H9 (cell line): Measurements from ENCODE around the gene SLC13A4. TPM values are rescaled to one million over a fixed set of nuclear protein-coding genes. Genes with fewer than 3 reads are reported as not detected.

ENCODE experiments used
- DNase-seq: peaks from one replicate; pipeline ENCODE4 v3.0.0-alpha.2; 2017
- H2AFZ ChIP-seq: one replicate; pipeline ENCODE4 v1.6.1; 2013; ENCODE audit warnings: mild to moderate bottlenecking, low read length, control low read depth, moderate library complexity
- H2AK5ac ChIP-seq: 2 replicates; pipeline ENCODE4 v1.6.1; 2013; ENCODE audit warnings: low read length, control low read depth, mixed read lengths; ENCODE audit not compliant: insufficient read length
- H2BK120ac ChIP-seq: one replicate; pipeline ENCODE4 v1.6.1; 2013; ENCODE audit warnings: low read depth, mild to moderate bottlenecking, low read length, control low read depth, inconsistent platforms; ENCODE audit not compliant: poor library complexity, severe bottlenecking
- H2BK12ac ChIP-seq: 2 replicates; pipeline ENCODE4 v1.6.1; 2013; ENCODE audit warnings: low read length, control low read depth, mixed read lengths, low read depth; ENCODE audit not compliant: insufficient read length
- H2BK15ac ChIP-seq: 2 replicates; pipeline ENCODE4 v1.6.1; 2013; ENCODE audit warnings: low read depth, low read length, control low read depth
- H2BK20ac ChIP-seq: one replicate; pipeline ENCODE4 v1.6.1; 2013; ENCODE audit warnings: low read depth, mild to moderate bottlenecking, low read length, control low read depth, inconsistent platforms; ENCODE audit not compliant: poor library complexity, severe bottlenecking
- H2BK5ac ChIP-seq: 2 replicates; pipeline ENCODE4 v1.6.1; 2013; ENCODE audit warnings: low read length, control low read depth, mixed read lengths; ENCODE audit not compliant: insufficient read length
- H3K14ac ChIP-seq: 2 replicates; pipeline ENCODE4 v1.6.1; 2013; ENCODE audit warnings: low read length, control low read depth; ENCODE audit not compliant: insufficient read depth
- H3K18ac ChIP-seq: 2 replicates; pipeline ENCODE4 v1.6.1; 2013; ENCODE audit warnings: low read depth, mild to moderate bottlenecking, mixed read lengths, low read length, control low read depth; ENCODE audit not compliant: insufficient read length
- H3K23ac ChIP-seq: 2 replicates; pipeline ENCODE4 v1.6.1; 2013; ENCODE audit warnings: low read length, control low read depth, mixed read lengths, low read depth; ENCODE audit not compliant: insufficient read length
- H3K23me2 ChIP-seq: 2 replicates; pipeline ENCODE4 v1.6.1; 2013; ENCODE audit warnings: low read depth, mild to moderate bottlenecking, mixed read lengths, low read length, control low read depth; ENCODE audit not compliant: insufficient read length, poor library complexity, severe bottlenecking
- H3K27ac ChIP-seq: 2 replicates; pipeline ENCODE4 v1.5.1; 2013; ENCODE audit warnings: low read length, control low read depth, mixed read lengths, low read depth; ENCODE audit not compliant: insufficient read length
- H3K27me3 ChIP-seq: 2 replicates; pipeline ENCODE4 v1.6.1; 2013; ENCODE audit warnings: low read length, control low read depth, inconsistent platforms; ENCODE audit not compliant: insufficient read depth
- H3K4ac ChIP-seq: 2 replicates; pipeline ENCODE4 v1.6.1; 2013; ENCODE audit warnings: low read depth, mild to moderate bottlenecking, control low read depth, inconsistent platforms, low read length, moderate library complexity
- H3K4me1 ChIP-seq: 2 replicates; pipeline ENCODE4 v1.6.1; 2013; ENCODE audit warnings: low read length, control low read depth, inconsistent platforms; ENCODE audit not compliant: insufficient read depth
- H3K4me2 ChIP-seq: 2 replicates; pipeline ENCODE4 v1.6.1; 2013; ENCODE audit warnings: low read length, control low read depth, mixed read lengths; ENCODE audit not compliant: insufficient read length, insufficient read depth
- H3K56ac ChIP-seq: 2 replicates; pipeline ENCODE4 v1.6.1; 2013; ENCODE audit warnings: low read depth, mild to moderate bottlenecking, mixed read lengths, low read length, control low read depth; ENCODE audit not compliant: insufficient read length
- H3K79me1 ChIP-seq: 2 replicates; pipeline ENCODE4 v1.6.1; 2013; ENCODE audit warnings: low read depth, mild to moderate bottlenecking, moderate library complexity, low read length, control low read depth, inconsistent platforms; ENCODE audit not compliant: insufficient read depth, poor library complexity, severe bottlenecking
- H3K79me2 ChIP-seq: 2 replicates; pipeline ENCODE4 v1.6.1; 2013; ENCODE audit warnings: low read length, control low read depth, inconsistent platforms; ENCODE audit not compliant: insufficient read depth
- H3K9ac ChIP-seq: 2 replicates; pipeline ENCODE4 v1.6.1; 2013; ENCODE audit warnings: low read length, control low read depth, mixed read lengths; ENCODE audit not compliant: insufficient read length; ENCODE audit errors: extremely low read depth
- H3K9me3 ChIP-seq: one replicate; pipeline ENCODE4 v1.6.1; 2013; ENCODE audit warnings: low read depth, low read length, inconsistent platforms; ENCODE audit not compliant: control insufficient read depth
- H3T11ph ChIP-seq: one replicate; pipeline ENCODE4 v1.6.1; 2013; ENCODE audit warnings: mild to moderate bottlenecking, low read length, control low read depth, inconsistent platforms
- H4K20me1 ChIP-seq: one replicate; pipeline ENCODE4 v1.6.1; 2013; ENCODE audit not compliant: control insufficient read depth, insufficient read length, insufficient read depth
- H4K5ac ChIP-seq: 2 replicates; pipeline ENCODE4 v1.6.1; 2013; ENCODE audit warnings: low read depth, mild to moderate bottlenecking, mixed read lengths, low read length, control low read depth; ENCODE audit not compliant: insufficient read length
- H4K8ac ChIP-seq: replicated peaks from 2 replicates; pipeline ENCODE4 v1.6.1; 2013; ENCODE audit warnings: low read length, control low read depth, mixed read lengths, low read depth; ENCODE audit not compliant: insufficient read length
- H4K91ac ChIP-seq: 2 replicates; pipeline ENCODE4 v1.6.1; 2013; ENCODE audit warnings: low read depth, mild to moderate bottlenecking, moderate library complexity, mixed read lengths, low read length, control low read depth; ENCODE audit not compliant: insufficient read length
- H3K27ac Mint-ChIP-seq, 3 experiments: 2 replicates in 2 of 3; 3 replicates in 1 of 3; pipeline ENCODE4 v1.8.0; 2020 to 2021; ENCODE audit warnings: mixed read lengths in 3 of 3, mild to moderate bottlenecking in 1 of 3, moderate library complexity in 1 of 3
- H3K27me3 Mint-ChIP-seq: 2 replicates; pipeline ENCODE4 v1.8.0; 2021; ENCODE audit warnings: low read depth, mild to moderate bottlenecking, moderate library complexity, mixed read lengths
- H3K36me3 Mint-ChIP-seq, 3 experiments: 2 replicates in 2 of 3; 3 replicates in 1 of 3; pipeline ENCODE4 v1.8.0; 2020 to 2021; ENCODE audit warnings: low read depth in 3 of 3, mixed read lengths in 3 of 3; ENCODE audit not compliant: insufficient read depth in 1 of 3
- H3K4me1 Mint-ChIP-seq, 2 experiments: 2 replicates each; pipeline ENCODE4 v1.8.0; 2020; ENCODE audit warnings: mixed read lengths in 2 of 2
- H3K4me3 Mint-ChIP-seq, 2 experiments: 2 replicates in 1 of 2; 3 replicates in 1 of 2; pipeline ENCODE4 v1.8.0; 2020 to 2021; ENCODE audit warnings: mild to moderate bottlenecking in 2 of 2, mixed read lengths in 2 of 2, moderate library complexity in 1 of 2
- H3K9me3 Mint-ChIP-seq, 2 experiments: 2 replicates in 1 of 2; 3 replicates in 1 of 2; pipeline ENCODE4 v1.8.0; 2020; ENCODE audit warnings: mild to moderate bottlenecking in 2 of 2, mixed read lengths in 2 of 2, moderate library complexity in 1 of 2
- CTCF ChIP-seq: fragments of 200-600 bp; sonication (generic); conservative IDR thresholded peaks from 3 replicates; pipeline ENCODE4 v1.8.0; 2021; ENCODE audit warnings: antibody characterized with exemption, mild to moderate bottlenecking
- WGBS: extraction: QIAGEN DNeasy Blood & Tissue Kit; methylation state at CpG from one replicate; pipeline ENCODE4 v1.1.7; 2013; ENCODE audit warnings: missing lambda C conversion rate, low lambda C conversion rate, mixed read lengths; ENCODE audit not compliant: insufficient read length; ENCODE audit errors: extremely low coverage; 5-methylcytosine and 5-hydroxymethylcytosine counted together
- total RNA-seq: library from RNA; stranded (reverse); gene quantifications from 2 replicates; pipeline ENCODE4 v1.2.1, GENCODE V29; 2021

SLC13A4 gene
- total RNA-seq, 1 experiment from 2014 or later: 3.5 TPM

GRCh38 chr7:135673360-135673706, 54.7 kb downstream of the SLC13A4 start:
- no peak overlapping the region for H3K27ac Mint-ChIP-seq

More at GRCh38 chr7:135673360-135673706, 54.7 kb downstream of the SLC13A4 start:
- H2BK15ac ChIP-seq: no peak overlapping the region
- H3K9me3 ChIP-seq: no peaks in the 10 kb centered on the region
- no CpG with 5 or more reads among the region's 6 CpGs for WGBS
- no peak overlapping the region for H4K8ac ChIP-seq
- no peak for DNase-seq
- Mint-ChIP-seq H3K36me3 (peaks cover 5 to 36% (median 22%) of the 10 kb centered on the region in 3 experiments), H3K4me1 (peaks cover 3 to 8% of the 10 kb centered on the region in 2 experiments; a peak in 2 of 4 replicates), H3K27me3 (no peaks in the 10 kb centered on the region), H3K4me3 (no peak overlapping the region), H3K9me3 (peaks cover 0 to 4% of the 10 kb centered on the region in 2 experiments; a peak in 2 of 5 replicates)
- no peak overlapping the region for H2BK12ac ChIP-seq
- no peaks in the 10 kb centered on the region for H3K27me3 ChIP-seq
- H4K91ac ChIP-seq: no peak overlapping the region
- TF ChIP-seq CTCF: no peak
- H3K27ac ChIP-seq: no peak overlapping the region
- no peaks in the 10 kb centered on the region for H3K23me2 ChIP-seq
- H3T11ph ChIP-seq: no peak overlapping the region
- no peak overlapping the region for H3K18ac ChIP-seq
- H2BK5ac ChIP-seq: no peak overlapping the region
- H4K5ac ChIP-seq: no peak overlapping the region
- H3K79me1 ChIP-seq: peaks cover under 1% of the 10 kb centered on the region
- H3K79me2 ChIP-seq: peaks cover 4% of the 10 kb centered on the region; the same call in 1 of the 2 replicates
- no peak overlapping the region for H3K4me2 ChIP-seq
- no peak overlapping the region for H3K14ac ChIP-seq
- H3K56ac ChIP-seq: no peak overlapping the region
- no peak overlapping the region for H2AFZ ChIP-seq
- H2BK20ac ChIP-seq: no peak overlapping the region
- H3K4ac ChIP-seq: no peak overlapping the region
- no peak overlapping the region for H2BK120ac ChIP-seq
- H4K20me1 ChIP-seq: no peaks in the 10 kb centered on the region
- no peaks in the 10 kb centered on the region for H3K4me1 ChIP-seq
- H3K9ac ChIP-seq: no peak overlapping the region
- H3K23ac ChIP-seq: no peak overlapping the region
- no peak overlapping the region for H2AK5ac ChIP-seq
